Measurements from ENCODE around the gene CDC14B. TPM values are rescaled to one million over a fixed set of nuclear protein-coding genes. Genes with fewer than 3 reads are reported as not detected.

The CDC14B gene
- total RNA-seq, 5 donors from 2014 or later (not counting 1 experiment from before 2014, with no cell fraction given): 4.8 to 11.9 (median 7.2) TPM

DNA sequence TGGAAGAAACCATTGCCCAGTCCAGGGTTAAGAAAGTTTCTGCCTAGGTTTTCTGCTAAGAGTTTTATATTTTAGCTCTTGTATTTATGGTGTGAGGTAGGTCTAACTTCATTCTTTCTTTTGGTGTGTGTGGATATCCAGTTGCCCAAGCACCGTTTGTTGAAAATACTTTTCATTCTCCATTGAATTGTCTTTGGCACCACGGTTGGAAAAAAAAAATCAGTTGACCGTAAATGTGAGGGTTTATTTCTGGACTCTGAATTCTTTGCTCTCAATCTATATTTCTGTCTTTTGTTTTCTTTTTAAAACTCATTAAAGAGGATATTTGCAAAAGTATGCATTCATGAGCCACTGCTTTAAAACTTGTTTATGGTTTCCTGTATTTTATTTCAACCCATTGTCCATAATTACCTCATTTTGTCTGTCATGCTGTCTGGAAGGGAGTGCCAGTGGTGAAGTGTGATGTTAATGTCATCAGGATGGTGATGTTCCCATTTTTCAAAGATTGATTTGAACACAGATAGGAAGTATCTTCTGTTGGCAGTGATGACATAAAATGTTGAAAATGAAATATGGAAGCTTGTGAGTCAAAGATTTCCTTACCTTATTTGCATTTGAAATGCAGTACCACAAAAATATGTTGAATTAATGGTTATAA, 135.8 kb downstream of the CDC14B start:
- H3K27ac ChIP-seq (ENCODE audit: low read length): no peak overlapping the region
- no CpG with 5 or more reads among the region's 3 CpGs for WGBS (ENCODE audit: insufficient coverage)
- H3K4me3 Mint-ChIP-seq: no peak overlapping the region
- peaks cover 52% of the 10 kb centered on the region for H3K36me3 Mint-ChIP-seq
- ChIA-PET POLR2A (no interaction called here), CTCF (no interaction called here)
- peaks cover 0 to 20% (median 10%) of the 10 kb centered on the region in 3 donors for H3K4me1 Mint-ChIP-seq
- ATAC-seq (replicated peaks in 1 of 4): no peak
- no peaks in the 10 kb centered on the region for H3K9me3 ChIP-seq
- no peak for DNase-seq
- H3K4me1 ChIP-seq (ENCODE audit: control insufficient read depth in 1 of 2, extremely low read depth in 1 of 2, insufficient read depth in 2 of 2, low read length in 2 of 2): no peaks in the 10 kb centered on the region
- no peaks in the 10 kb centered on the region for H3K9me3 Mint-ChIP-seq
- H3K27me3 Mint-ChIP-seq: no peaks in the 10 kb centered on the region
- no peaks in the 10 kb centered on the region for H3K27me3 ChIP-seq (replicated peaks in 1 of 2; ENCODE audit: control insufficient read depth in 2 of 2, extremely low read depth in 1 of 2, insufficient read depth in 2 of 2, low read length in 1 of 2)
- peak overlapping the region in 1 of 2 donors; percentile 55 for H3K27ac Mint-ChIP-seq
- no peak overlapping the region for H3K4me3 ChIP-seq (ENCODE audit: control insufficient read depth in 1 of 2, extremely low read depth in 1 of 2, low read length in 1 of 2)
- H3K36me3 ChIP-seq (ENCODE audit: control insufficient read depth in 2 of 2, extremely low read depth in 1 of 2, insufficient read depth in 1 of 2, low read length in 1 of 2): peaks cover 6 to 38% of the 10 kb centered on the region in 2 donors

- Mint-ChIP-seq H3K4me1 (peaks cover 0 to 26% (median 16%) of the 10 kb centered on the region in 3 donors), H3K36me3 (peaks cover 47% of the 10 kb centered on the region), H3K9me3 (no peaks in the 10 kb centered on the region), H3K27ac (no peak overlapping the region), H3K27me3 (no peaks in the 10 kb centered on the region), H3K4me3 (no peak overlapping the region)
- Histone ChIP-seq H3K27ac (ENCODE audit: low read length) (no peak overlapping the region), H3K27me3 (replicated peaks in 1 of 2; ENCODE audit: control insufficient read depth in 2 of 2, extremely low read depth in 1 of 2, insufficient read depth in 2 of 2, low read length in 1 of 2) (no peaks in the 10 kb centered on the region), H3K9me3 (no peaks in the 10 kb centered on the region), H3K4me1 (ENCODE audit: control insufficient read depth in 1 of 2, extremely low read depth in 1 of 2, insufficient read depth in 2 of 2, low read length in 2 of 2) (no peaks in the 10 kb centered on the region), H3K36me3 (ENCODE audit: control insufficient read depth in 2 of 2, extremely low read depth in 1 of 2, insufficient read depth in 1 of 2, low read length in 1 of 2) (peaks cover 6 to 31% of the 10 kb centered on the region in 2 donors), H3K4me3 (ENCODE audit: control insufficient read depth in 1 of 2, extremely low read depth in 1 of 2, low read length in 1 of 2) (no peak overlapping the region)
- no CpG with 5 or more reads among the region's 4 CpGs for WGBS (ENCODE audit: insufficient coverage)
- ChIA-PET POLR2A (interaction anchor here in 1 of 2 donors (0.7 kb wide), 2 partner anchors 130 to 1557 kb away, joined by 4 to 5 read pairs; no protein-coding TSS in a partner anchor), CTCF (no interaction called here)
- DNase-seq: no peak
- no peak for ATAC-seq (replicated peaks in 1 of 4)
Measured at GRCh38 chr9:96483197-96483596, 136.4 kb downstream of the CDC14B start.

DNA sequence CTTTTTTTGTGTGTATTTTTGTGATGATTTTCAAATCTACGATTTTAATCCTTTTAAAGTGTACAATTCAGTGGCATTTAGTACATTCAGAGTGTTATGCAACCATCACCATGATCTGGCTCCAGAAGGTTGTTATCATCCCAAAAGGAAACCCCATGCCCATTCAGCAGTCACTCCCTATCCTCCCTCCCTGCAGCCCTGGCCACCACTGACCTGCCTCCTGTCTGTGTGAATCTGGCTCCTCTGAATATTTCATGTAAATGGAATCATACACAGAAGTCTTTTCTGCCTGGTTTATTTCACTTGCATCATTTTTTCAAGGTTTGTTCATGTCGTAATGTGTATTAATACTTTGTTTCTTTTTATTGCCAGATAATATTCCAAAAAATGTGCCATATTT, 137.2 kb downstream of the CDC14B start:
- Mint-ChIP-seq H3K9me3 (no peaks in the 10 kb centered on the region), H3K27me3 (no peaks in the 10 kb centered on the region), H3K4me3 (no peak overlapping the region), H3K36me3 (peaks cover 42% of the 10 kb centered on the region), H3K4me1 (peaks cover 0 to 26% (median 16%) of the 10 kb centered on the region in 3 donors), H3K27ac (no peak overlapping the region)
- ChIA-PET POLR2A (interaction anchor here in 1 of 2 donors (0.7 kb wide), 2 partner anchors 130 to 1556 kb away, joined by 4 to 5 read pairs; no protein-coding TSS in a partner anchor), CTCF (no interaction called here)
- no peak overlapping the region for H3K27ac ChIP-seq (ENCODE audit: low read length)
- DNase-seq (no peak), ATAC-seq (replicated peaks in 1 of 4) (no peak)
- H3K27me3 ChIP-seq (replicated peaks in 1 of 2; ENCODE audit: control insufficient read depth in 2 of 2, extremely low read depth in 1 of 2, insufficient read depth in 2 of 2, low read length in 1 of 2): no peaks in the 10 kb centered on the region
- WGBS (ENCODE audit: insufficient coverage): no CpG with 5 or more reads among the region's 2 CpGs
- H3K4me3 ChIP-seq (ENCODE audit: control insufficient read depth in 1 of 2, extremely low read depth in 1 of 2, low read length in 1 of 2): no peak overlapping the region
- H3K9me3 ChIP-seq: no peaks in the 10 kb centered on the region
- peaks cover 6 to 26% of the 10 kb centered on the region in 2 donors for H3K36me3 ChIP-seq (ENCODE audit: control insufficient read depth in 2 of 2, extremely low read depth in 1 of 2, insufficient read depth in 1 of 2, low read length in 1 of 2)
- no peaks in the 10 kb centered on the region for H3K4me1 ChIP-seq (ENCODE audit: control insufficient read depth in 1 of 2, extremely low read depth in 1 of 2, insufficient read depth in 2 of 2, low read length in 2 of 2)

DNA sequence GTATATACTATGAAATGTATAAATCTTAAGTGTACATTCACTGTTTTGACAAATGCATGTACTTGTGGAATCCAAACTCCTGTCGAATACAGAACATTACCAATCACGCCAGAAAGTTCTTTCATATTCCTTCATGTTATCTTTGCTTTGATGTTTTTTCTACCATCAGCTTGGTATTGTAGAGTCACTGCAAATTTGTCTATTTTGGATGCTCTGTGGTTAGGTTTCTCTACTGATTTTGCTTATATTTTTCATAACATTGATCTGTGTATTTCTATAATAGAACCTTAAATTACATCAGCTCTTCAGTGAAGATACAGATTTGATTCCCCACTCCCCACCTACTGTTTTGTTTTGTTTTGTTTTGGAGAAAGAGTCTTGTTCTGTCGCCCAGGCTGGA, 138.9 kb downstream of the CDC14B start:
- Mint-ChIP-seq H3K9me3 (no peaks in the 10 kb centered on the region), H3K27me3 (no peaks in the 10 kb centered on the region), H3K4me3 (no peak overlapping the region), H3K36me3 (peaks cover 37% of the 10 kb centered on the region), H3K27ac (no peak overlapping the region), H3K4me1 (peaks cover 0 to 29% (median 16%) of the 10 kb centered on the region in 3 donors)
- Histone ChIP-seq H3K4me1 (ENCODE audit: control insufficient read depth in 1 of 2, extremely low read depth in 1 of 2, insufficient read depth in 2 of 2, low read length in 2 of 2) (no peaks in the 10 kb centered on the region), H3K4me3 (ENCODE audit: control insufficient read depth in 1 of 2, extremely low read depth in 1 of 2, low read length in 1 of 2) (no peak overlapping the region), H3K27ac (ENCODE audit: low read length) (no peak overlapping the region), H3K36me3 (ENCODE audit: control insufficient read depth in 2 of 2, extremely low read depth in 1 of 2, insufficient read depth in 1 of 2, low read length in 1 of 2) (peaks cover 0 to 22% of the 10 kb centered on the region in 2 donors), H3K27me3 (replicated peaks in 1 of 2; ENCODE audit: control insufficient read depth in 2 of 2, extremely low read depth in 1 of 2, insufficient read depth in 2 of 2, low read length in 1 of 2) (no peaks in the 10 kb centered on the region), H3K9me3 (no peaks in the 10 kb centered on the region)
- DNase-seq: no peak
- ChIA-PET POLR2A (interaction anchor here in 1 of 2 donors (0.5 kb wide), 1 partner anchor 69 kb away, joined by 3 read pairs; no protein-coding TSS in a partner anchor), CTCF (no interaction called here)
- no CpG with 5 or more reads among the region's 3 CpGs for WGBS (ENCODE audit: insufficient coverage)
- ATAC-seq (replicated peaks in 1 of 4): no peak

GRCh38 chr9:96478829-96479371, 140.7 kb downstream of the CDC14B start:
- no peak overlapping the region for H3K27ac ChIP-seq (ENCODE audit: low read length)
- H3K9me3 Mint-ChIP-seq: no peaks in the 10 kb centered on the region
- H3K36me3 Mint-ChIP-seq: peaks cover 27% of the 10 kb centered on the region
- no peaks in the 10 kb centered on the region for H3K27me3 ChIP-seq (replicated peaks in 1 of 2; ENCODE audit: control insufficient read depth in 2 of 2, extremely low read depth in 1 of 2, insufficient read depth in 2 of 2, low read length in 1 of 2)
- no peak for ATAC-seq (replicated peaks in 1 of 4)
- peak overlapping the region in 1 of 2 donors; percentile 19 for H3K27ac Mint-ChIP-seq
- no peaks in the 10 kb centered on the region for H3K27me3 Mint-ChIP-seq
- H3K4me3 ChIP-seq (ENCODE audit: control insufficient read depth in 1 of 2, extremely low read depth in 1 of 2, low read length in 1 of 2): no peak overlapping the region
- no peak overlapping the region for H3K4me3 Mint-ChIP-seq
- 50% methylated on average over 1 of the region's 4 CpGs for WGBS (ENCODE audit: insufficient coverage)
- CTCF ChIA-PET: interaction anchor here in 1 of 2 donors (0.7 kb wide), 2 partner anchors 22 to 1384 kb away, joined by 3 to 4 read pairs; no protein-coding TSS in a partner anchor
- H3K4me1 ChIP-seq (ENCODE audit: control insufficient read depth in 1 of 2, extremely low read depth in 1 of 2, insufficient read depth in 2 of 2, low read length in 2 of 2): no peaks in the 10 kb centered on the region
- H3K4me1 Mint-ChIP-seq: peaks cover 0 to 22% (median 14%) of the 10 kb centered on the region in 3 donors
- POLR2A ChIA-PET: no interaction called here
- H3K36me3 ChIP-seq (ENCODE audit: control insufficient read depth in 2 of 2, extremely low read depth in 1 of 2, insufficient read depth in 1 of 2, low read length in 1 of 2): peaks cover 0 to 21% of the 10 kb centered on the region in 2 donors
- DNase-seq: no peak
- H3K9me3 ChIP-seq: no peaks in the 10 kb centered on the region

DNA sequence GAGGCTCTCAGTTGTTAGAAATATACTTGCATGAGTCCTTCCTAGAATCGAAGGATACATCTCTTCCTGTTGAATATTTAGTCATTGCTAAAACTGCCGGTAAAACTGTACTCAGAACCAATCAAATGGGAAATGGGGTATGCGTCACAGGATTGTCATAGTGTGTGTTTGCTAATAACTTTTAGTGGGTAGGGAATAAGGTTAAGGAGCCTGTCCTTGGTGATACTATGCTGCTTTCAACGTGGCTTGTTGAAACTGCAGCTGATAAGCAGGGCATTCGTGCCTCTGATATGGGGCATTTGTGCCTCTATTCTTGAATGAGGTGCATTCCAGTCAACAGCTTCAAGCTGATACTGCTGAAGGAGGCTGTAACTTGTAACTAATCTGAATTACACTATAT, 143.1 kb downstream of the CDC14B start:
- Histone ChIP-seq H3K27me3 (replicated peaks in 1 of 2; ENCODE audit: control insufficient read depth in 2 of 2, extremely low read depth in 1 of 2, insufficient read depth in 2 of 2, low read length in 1 of 2) (no peaks in the 10 kb centered on the region), H3K9me3 (no peaks in the 10 kb centered on the region), H3K4me3 (ENCODE audit: control insufficient read depth in 1 of 2, extremely low read depth in 1 of 2, low read length in 1 of 2) (no peak overlapping the region), H3K36me3 (ENCODE audit: control insufficient read depth in 2 of 2, extremely low read depth in 1 of 2, insufficient read depth in 1 of 2, low read length in 1 of 2) (peaks cover 4 to 41% of the 10 kb centered on the region in 2 donors), H3K27ac (ENCODE audit: low read length) (no peak overlapping the region), H3K4me1 (ENCODE audit: control insufficient read depth in 1 of 2, extremely low read depth in 1 of 2, insufficient read depth in 2 of 2, low read length in 2 of 2) (no peaks in the 10 kb centered on the region)
- peak in 1 of 4 experiments; percentile 23 for ATAC-seq (replicated peaks in 1 of 4)
- Mint-ChIP-seq H3K27ac (no peak overlapping the region), H3K4me3 (no peak overlapping the region), H3K9me3 (no peaks in the 10 kb centered on the region), H3K27me3 (no peaks in the 10 kb centered on the region), H3K36me3 (peaks cover 15% of the 10 kb centered on the region), H3K4me1 (peaks cover 0 to 13% (median 8%) of the 10 kb centered on the region in 3 donors)
- DNase-seq: no peak
- ChIA-PET POLR2A (no interaction called here), CTCF (interaction anchor here in 1 of 2 donors (0.5 to 0.7 kb wide), 2 partner anchors 138 to 151 kb away, joined by 3 read pairs; no protein-coding TSS in a partner anchor)
- WGBS (ENCODE audit: insufficient coverage): 49% methylated on average over 4 of the region's 5 CpGs

All from T-cell (primary cell).